D721Med (cell line): Measurements from ENCODE around the gene RAI14.

Experiments
- DNase-seq: peaks from one replicate; pipeline ENCODE4 v3.0.0; 2011; ENCODE audit warnings: low spot score; ENCODE audit not compliant: insufficient read length
- FAIRE-seq: peaks from 2 replicates; lab custom pipeline; 2011; peaks lifted over from hg19 to GRCh38; lab: Jason Lieb, UNC
- TF ChIP-seq, protein P1 (sequence below): IDR thresholded peaks from 2 replicates; pipeline ENCODE4 v1.5.1; 2012; ENCODE audit warnings: mild to moderate bottlenecking, control low read depth; ENCODE audit not compliant: insufficient read depth; ENCODE audit errors: missing control alignments

RAI14 gene

DNA sequence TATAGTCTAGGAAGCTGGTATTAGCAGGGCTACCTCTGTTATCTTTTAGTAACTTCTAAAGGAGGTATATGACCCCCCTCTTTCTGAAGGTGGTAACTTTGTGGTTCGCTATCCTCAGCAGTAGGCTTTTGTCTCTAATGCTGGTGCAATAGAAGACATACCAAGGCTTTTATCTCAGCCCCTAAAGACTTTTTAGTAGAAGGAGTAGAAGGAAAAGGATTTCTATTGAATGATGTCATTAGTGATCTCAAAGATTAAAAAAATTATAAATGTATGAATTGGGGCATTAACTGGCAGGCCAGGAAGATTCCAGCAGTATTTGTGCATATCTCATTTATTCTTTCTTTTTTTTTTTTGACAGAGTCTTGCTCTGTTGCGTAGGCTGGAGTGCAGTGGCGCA, 78.2 kb downstream of the RAI14 start:
- no peak for FAIRE-seq
- TF ChIP-seq, protein P1, sequence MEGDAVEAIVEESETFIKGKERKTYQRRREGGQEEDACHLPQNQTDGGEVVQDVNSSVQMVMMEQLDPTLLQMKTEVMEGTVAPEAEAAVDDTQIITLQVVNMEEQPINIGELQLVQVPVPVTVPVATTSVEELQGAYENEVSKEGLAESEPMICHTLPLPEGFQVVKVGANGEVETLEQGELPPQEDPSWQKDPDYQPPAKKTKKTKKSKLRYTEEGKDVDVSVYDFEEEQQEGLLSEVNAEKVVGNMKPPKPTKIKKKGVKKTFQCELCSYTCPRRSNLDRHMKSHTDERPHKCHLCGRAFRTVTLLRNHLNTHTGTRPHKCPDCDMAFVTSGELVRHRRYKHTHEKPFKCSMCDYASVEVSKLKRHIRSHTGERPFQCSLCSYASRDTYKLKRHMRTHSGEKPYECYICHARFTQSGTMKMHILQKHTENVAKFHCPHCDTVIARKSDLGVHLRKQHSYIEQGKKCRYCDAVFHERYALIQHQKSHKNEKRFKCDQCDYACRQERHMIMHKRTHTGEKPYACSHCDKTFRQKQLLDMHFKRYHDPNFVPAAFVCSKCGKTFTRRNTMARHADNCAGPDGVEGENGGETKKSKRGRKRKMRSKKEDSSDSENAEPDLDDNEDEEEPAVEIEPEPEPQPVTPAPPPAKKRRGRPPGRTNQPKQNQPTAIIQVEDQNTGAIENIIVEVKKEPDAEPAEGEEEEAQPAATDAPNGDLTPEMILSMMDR = no peak
- no peak for DNase-seq

DNA sequence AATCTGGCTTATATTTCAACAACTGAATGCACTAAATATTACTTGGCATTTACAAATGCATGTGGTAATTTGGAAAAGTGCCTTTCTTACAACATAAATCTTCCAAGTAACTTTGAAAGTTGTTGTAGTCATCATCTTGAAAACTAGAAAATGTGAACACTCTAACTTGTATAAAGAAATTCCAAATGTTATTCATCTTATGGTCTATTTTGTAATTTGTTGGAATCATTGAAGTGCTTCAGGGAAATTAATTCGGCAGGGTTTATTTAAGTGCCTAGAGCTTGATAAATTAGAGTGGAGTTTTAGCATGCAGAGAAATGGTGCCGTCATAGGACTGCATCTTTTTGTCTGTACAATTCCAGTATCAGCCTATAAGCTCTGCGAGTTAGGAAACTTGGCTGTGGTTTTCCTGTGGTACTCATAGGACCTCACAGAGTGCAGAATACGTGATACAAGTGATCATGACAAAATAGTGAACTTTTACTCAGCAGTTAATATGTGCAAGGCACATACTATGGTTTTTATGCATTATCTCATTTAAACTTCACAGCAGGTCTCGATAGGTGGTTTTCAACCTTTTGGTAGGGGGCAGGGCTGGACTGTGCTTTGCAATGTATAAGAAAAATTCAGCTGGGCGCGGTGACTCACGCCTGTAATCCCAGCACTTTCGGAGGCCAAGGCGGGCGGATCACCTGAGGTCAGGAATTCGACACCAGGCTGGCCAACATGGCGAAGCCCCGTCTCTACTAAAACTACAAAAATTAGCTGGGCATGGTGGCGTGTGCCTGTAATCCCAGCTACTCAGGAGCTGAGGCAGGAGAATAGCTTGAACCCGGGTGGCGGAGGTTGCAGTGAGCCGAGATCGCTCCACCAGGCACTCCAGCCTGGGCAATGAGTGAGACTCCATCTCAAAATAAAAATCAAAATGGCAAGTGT, 79.6 kb downstream of the RAI14 start:
- TF ChIP-seq, protein P1 = no peak
- FAIRE-seq (no peak), DNase-seq (no peak)

DNA sequence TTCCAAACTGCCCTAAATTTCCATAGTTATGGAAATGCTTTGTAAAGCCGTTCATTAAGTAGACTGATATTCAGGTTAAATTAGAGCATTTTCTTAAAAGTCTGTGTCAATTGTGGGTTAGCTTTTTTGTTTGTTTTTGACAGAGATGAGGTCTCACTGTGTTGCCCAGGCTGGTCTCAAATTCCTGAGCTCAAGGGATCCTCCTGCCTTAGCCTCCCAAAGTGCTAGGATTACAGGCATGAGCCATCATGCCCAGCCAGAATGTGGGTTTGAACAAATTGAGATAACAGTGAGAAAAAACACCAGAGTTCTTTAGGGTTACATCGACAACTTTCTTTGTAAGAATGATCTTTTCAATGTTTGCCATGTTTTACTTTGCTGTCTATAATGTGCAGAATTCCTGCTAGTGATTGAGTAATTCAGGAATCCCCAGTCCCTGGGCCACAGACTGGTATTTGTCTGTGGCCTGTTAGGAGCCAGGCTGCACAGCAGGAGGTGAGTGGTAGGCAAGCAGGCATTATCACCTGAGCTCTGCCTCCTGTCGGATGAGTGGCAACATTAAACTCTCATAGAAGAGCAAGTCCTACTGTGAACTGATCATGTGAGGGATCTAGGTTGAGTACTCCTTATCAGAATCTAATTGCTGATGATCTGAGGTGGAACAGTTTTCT, 80.5 kb downstream of the RAI14 start:
- TF ChIP-seq, protein P1 = no peak
- DNase-seq (no peak), FAIRE-seq (no peak)

DNA sequence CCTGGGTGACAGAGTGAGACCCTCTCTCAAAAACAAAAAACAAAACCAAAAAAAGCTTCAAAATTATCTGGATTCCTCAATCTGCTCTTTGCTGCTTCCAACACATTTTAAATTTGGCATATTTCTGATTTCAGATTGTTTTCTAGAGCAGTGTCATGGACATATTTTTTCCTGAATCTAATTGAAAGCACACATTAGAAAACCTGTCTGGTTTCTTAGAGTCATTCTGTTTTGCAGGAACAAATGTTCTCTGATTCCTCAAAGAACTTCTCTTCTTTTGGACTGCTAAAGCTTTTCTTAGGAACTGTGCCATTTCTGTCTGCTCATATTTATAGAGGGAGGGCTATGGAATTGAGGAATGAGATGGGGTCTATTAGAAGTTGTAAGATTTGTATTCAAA, 81.6 kb downstream of the RAI14 start:
- TF ChIP-seq, protein P1 = no peak
- FAIRE-seq (no peak), DNase-seq (no peak)

DNA sequence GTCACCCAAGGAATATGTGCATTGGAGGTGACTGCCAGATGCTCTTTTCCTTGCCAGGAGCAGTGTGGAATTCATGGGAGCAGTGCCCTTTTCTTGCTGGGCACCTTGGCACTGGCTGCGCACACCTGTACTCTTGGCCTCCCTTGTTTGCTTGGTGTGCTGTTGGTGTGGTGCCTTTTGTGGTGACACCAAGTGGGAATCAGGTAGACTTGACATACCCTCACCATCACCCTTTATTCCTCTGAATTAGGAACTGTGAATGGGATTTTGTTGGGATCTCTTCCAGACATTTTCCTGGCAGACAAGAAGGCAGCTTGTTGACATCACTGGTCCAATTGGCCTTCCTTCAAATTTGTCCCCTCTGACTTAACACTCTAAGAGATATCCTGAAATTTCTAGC, 82.3 kb downstream of the RAI14 start:
- DNase-seq (no peak), FAIRE-seq (no peak)
- TF ChIP-seq, protein P1 = no peak

DNA sequence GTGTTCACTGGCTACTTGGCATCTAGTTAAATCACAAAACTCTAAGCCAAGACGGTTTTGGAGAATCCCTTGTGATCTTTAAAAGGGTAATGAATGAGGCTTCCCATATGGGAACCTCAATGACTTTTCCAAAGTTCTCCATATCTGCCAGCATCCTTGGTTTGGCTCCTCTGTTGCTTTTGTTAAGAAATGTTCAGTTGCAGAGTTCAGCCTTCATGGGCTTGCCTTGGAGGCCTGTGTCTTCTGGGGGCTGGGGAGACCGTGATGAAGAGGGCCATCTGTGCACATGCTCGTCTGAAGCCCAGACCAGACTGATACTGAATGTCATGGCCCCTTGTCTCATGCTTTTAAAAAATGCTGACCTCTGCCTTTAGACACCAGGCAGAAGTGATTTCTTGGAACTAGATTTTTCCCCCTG, 84.3 kb downstream of the RAI14 start:
- TF ChIP-seq, protein P1 = no peak
- no peak for FAIRE-seq
- no peak for DNase-seq
